Measurements from ENCODE around the gene CD83. TPM values are rescaled to one million over a fixed set of nuclear protein-coding genes. Genes with fewer than 3 reads are reported as not detected.

CD83 gene
- total RNA-seq, 1 donor: 1.4 TPM

DNA sequence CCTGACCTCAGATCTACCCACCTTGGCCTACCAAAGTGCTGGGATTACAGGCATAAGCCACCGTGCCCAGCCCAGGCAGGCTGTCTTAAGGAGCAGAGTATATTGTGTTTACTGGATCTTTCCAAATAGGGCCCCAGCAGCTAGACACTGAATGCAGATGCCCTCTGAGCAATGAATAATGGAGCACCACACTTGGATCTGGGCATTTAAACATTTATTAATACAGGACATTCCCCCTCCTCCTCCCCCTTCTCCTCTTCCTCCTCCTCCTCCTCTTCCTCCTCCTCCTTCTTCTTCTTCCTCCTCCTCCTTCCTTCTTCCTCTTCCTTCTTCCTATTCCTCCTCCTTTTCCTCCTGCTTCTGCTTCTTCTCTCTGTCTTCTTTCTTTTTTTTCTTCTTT lies 34.2 kb downstream of the CD83 start:
- DNase-seq (ENCODE audit: insufficient read length, low spot score, missing footprints): no peak
- Histone ChIP-seq H3K4me3 (ENCODE audit: insufficient read depth, low read length) (no peak overlapping the region), H3K79me2 (ENCODE audit: insufficient read depth, low read length) (no peaks in the 10 kb centered on the region), H4K20me1 (ENCODE audit: insufficient read depth, low read length) (no peaks in the 10 kb centered on the region), H3K4me2 (ENCODE audit: insufficient read depth, low read length) (no peak overlapping the region), H3K36me3 (ENCODE audit: insufficient read depth, low read length) (no peaks in the 10 kb centered on the region), H3K27ac (ENCODE audit: low read depth, low read length) (no peak overlapping the region), H3K27me3 (ENCODE audit: insufficient read depth, low read length) (peaks cover 47% of the 10 kb centered on the region), H3K4me1 (ENCODE audit: insufficient read depth, low read length) (no peaks in the 10 kb centered on the region), H2AFZ (ENCODE audit: low read length) (no peak overlapping the region), H3K9me3 (ENCODE audit: low read depth, low read length) (no peaks in the 10 kb centered on the region)
- TF ChIP-seq, protein P1, sequence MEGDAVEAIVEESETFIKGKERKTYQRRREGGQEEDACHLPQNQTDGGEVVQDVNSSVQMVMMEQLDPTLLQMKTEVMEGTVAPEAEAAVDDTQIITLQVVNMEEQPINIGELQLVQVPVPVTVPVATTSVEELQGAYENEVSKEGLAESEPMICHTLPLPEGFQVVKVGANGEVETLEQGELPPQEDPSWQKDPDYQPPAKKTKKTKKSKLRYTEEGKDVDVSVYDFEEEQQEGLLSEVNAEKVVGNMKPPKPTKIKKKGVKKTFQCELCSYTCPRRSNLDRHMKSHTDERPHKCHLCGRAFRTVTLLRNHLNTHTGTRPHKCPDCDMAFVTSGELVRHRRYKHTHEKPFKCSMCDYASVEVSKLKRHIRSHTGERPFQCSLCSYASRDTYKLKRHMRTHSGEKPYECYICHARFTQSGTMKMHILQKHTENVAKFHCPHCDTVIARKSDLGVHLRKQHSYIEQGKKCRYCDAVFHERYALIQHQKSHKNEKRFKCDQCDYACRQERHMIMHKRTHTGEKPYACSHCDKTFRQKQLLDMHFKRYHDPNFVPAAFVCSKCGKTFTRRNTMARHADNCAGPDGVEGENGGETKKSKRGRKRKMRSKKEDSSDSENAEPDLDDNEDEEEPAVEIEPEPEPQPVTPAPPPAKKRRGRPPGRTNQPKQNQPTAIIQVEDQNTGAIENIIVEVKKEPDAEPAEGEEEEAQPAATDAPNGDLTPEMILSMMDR (IDR thresholded peaks at IDR 0.05; ENCODE audit: extremely low read depth, low read depth, low read length): no peak

DNA sequence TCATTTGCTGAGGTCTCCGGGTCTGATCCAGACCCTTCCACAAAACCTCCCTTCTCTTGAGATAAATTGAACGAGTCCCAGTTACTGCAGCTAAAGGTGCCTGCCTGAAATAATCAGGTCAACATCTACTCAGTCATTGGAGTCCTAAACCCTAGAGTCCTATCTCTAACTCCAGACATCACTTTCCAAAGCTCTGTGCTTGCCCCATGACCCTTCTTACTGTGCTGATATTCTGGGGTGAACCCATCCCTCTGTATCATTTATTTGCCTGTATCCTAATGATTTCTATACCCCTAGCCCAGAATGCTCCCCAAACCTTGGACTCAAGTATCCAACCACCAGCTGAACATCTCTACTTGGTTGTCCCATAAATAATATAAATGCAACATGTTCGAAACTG lies 35.7 kb downstream of the CD83 start:
- H3K27ac ChIP-seq (ENCODE audit: low read depth, low read length): no peak overlapping the region
- H3K36me3 ChIP-seq (ENCODE audit: insufficient read depth, low read length): no peaks in the 10 kb centered on the region
- H3K4me1 ChIP-seq (ENCODE audit: insufficient read depth, low read length): no peaks in the 10 kb centered on the region
- DNase-seq (ENCODE audit: insufficient read length, low spot score, missing footprints): no peak
- H4K20me1 ChIP-seq (ENCODE audit: insufficient read depth, low read length): no peaks in the 10 kb centered on the region
- TF ChIP-seq, protein P1 (IDR thresholded peaks at IDR 0.05; ENCODE audit: extremely low read depth, low read depth, low read length): no peak
- H3K9me3 ChIP-seq (ENCODE audit: low read depth, low read length): no peaks in the 10 kb centered on the region
- no peaks in the 10 kb centered on the region for H3K79me2 ChIP-seq (ENCODE audit: insufficient read depth, low read length)
- H3K4me3 ChIP-seq (ENCODE audit: insufficient read depth, low read length): no peak overlapping the region
- H2AFZ ChIP-seq (ENCODE audit: low read length): no peak overlapping the region
- peaks cover 33% of the 10 kb centered on the region for H3K27me3 ChIP-seq (ENCODE audit: insufficient read depth, low read length)
- H3K4me2 ChIP-seq (ENCODE audit: insufficient read depth, low read length): no peak overlapping the region

DNA sequence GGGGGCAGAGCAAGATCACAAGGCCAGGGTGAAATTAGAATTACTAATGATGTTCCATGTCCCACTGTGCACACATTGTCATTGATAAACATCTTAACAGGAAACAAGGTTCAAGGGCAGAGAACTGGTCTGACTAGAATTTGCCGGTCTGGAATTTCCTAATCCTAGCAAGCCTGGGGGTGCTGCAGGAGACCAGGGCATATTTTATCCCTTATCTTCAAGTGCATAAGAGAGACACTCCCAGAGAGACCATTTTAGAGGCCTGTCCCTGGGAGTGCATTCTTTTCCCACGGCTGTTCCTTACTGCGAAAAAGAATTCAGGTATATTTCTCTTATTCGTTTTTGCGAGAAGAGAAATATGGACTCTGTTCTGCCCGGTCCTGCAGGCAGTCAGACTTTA lies 41.5 kb downstream of the CD83 start:
- Histone ChIP-seq H2AFZ (ENCODE audit: low read length) (no peak overlapping the region), H3K27me3 (ENCODE audit: insufficient read depth, low read length) (peaks cover 14% of the 10 kb centered on the region), H4K20me1 (ENCODE audit: insufficient read depth, low read length) (no peaks in the 10 kb centered on the region), H3K27ac (ENCODE audit: low read depth, low read length) (no peak overlapping the region), H3K4me2 (ENCODE audit: insufficient read depth, low read length) (no peak overlapping the region), H3K4me1 (ENCODE audit: insufficient read depth, low read length) (no peaks in the 10 kb centered on the region), H3K4me3 (ENCODE audit: insufficient read depth, low read length) (no peak overlapping the region), H3K79me2 (ENCODE audit: insufficient read depth, low read length) (no peaks in the 10 kb centered on the region), H3K36me3 (ENCODE audit: insufficient read depth, low read length) (no peaks in the 10 kb centered on the region), H3K9me3 (ENCODE audit: low read depth, low read length) (no peaks in the 10 kb centered on the region)
- no peak for DNase-seq (ENCODE audit: insufficient read length, low spot score, missing footprints)
- TF ChIP-seq, protein P1 (IDR thresholded peaks at IDR 0.05; ENCODE audit: extremely low read depth, low read depth, low read length): no peak

DNA sequence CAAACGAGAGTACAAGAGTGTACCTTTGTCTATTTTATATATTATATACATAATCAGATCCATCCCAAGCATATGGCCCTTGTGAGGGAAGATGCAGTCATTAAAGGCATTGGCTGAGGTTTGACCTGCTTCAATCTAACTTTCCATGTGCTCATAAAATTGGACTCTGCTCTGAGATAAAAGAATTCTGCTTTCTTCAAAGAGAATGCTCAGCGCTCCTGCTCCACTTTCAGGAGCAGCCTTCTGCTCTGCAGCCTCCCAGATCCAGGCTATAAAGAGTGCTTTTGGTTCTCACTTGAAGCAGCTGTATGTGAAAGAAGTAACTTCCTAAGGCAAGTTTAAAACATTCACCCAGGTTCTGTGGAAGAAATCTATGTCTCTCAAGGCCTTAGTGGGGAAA lies 45.3 kb downstream of the CD83 start:
- TF ChIP-seq, protein P1 (IDR thresholded peaks at IDR 0.05; ENCODE audit: extremely low read depth, low read depth, low read length): no peak
- H3K36me3 ChIP-seq (ENCODE audit: insufficient read depth, low read length): no peaks in the 10 kb centered on the region
- no peak for DNase-seq (ENCODE audit: insufficient read length, low spot score, missing footprints)
- no peak overlapping the region for H3K27ac ChIP-seq (ENCODE audit: low read depth, low read length)
- H2AFZ ChIP-seq (ENCODE audit: low read length): no peak overlapping the region
- H4K20me1 ChIP-seq (ENCODE audit: insufficient read depth, low read length): no peaks in the 10 kb centered on the region
- H3K9me3 ChIP-seq (ENCODE audit: low read depth, low read length): no peaks in the 10 kb centered on the region
- H3K4me3 ChIP-seq (ENCODE audit: insufficient read depth, low read length): no peak overlapping the region
- no peak overlapping the region for H3K4me2 ChIP-seq (ENCODE audit: insufficient read depth, low read length)
- H3K79me2 ChIP-seq (ENCODE audit: insufficient read depth, low read length): no peaks in the 10 kb centered on the region
- peaks cover 15% of the 10 kb centered on the region for H3K27me3 ChIP-seq (ENCODE audit: insufficient read depth, low read length)
- peaks cover 15% of the 10 kb centered on the region for H3K4me1 ChIP-seq (ENCODE audit: insufficient read depth, low read length)

Measured in osteoblast (primary cell).